Pancreas (tissue), 10 donors: Measurements from ENCODE around the gene SESN1. TPM values are rescaled to one million over a fixed set of nuclear protein-coding genes. Genes with fewer than 3 reads are reported as not detected.

Source experiments
- ATAC-seq, 4 donors: fragments of 200-7000 bp; cut with Tn5 transposase; one replicate each; pipeline versions ENCODE4 v1.8.0 to v1.9.1; 2020; ENCODE audit warnings: mild to moderate bottlenecking in 4 of 4, moderate library complexity in 4 of 4
- DNase-seq, 6 donors: peaks; one replicate each; pipeline ENCODE4 v3.0.0-alpha.2; 2020
- FAIRE-seq: peaks from 2 replicates; lab custom pipeline; 2012; peaks lifted over from hg19 to GRCh38; lab: Jason Lieb, UNC
- H3K27ac ChIP-seq, 4 donors: fragments of 200-600 bp; sonication (generic); 1 replicate in 3 of 4; 2 replicates in 1 of 4; pipeline versions ENCODE4 v1.5.0 to v1.8.0; 2020
- H3K27me3 ChIP-seq, 4 donors: fragments of 200-600 bp; one replicate each; pipeline ENCODE4 v1.8.0; 2021
- H3K36me3 ChIP-seq, 3 donors: fragments of 200-600 bp; sonication (generic) in 1 of 3; one replicate each; pipeline versions ENCODE4 v1.5.0 to v1.8.0; 2020 to 2021
- H3K4me1 ChIP-seq, 3 donors: fragments of 200-600 bp; one replicate each; pipeline ENCODE4 v1.8.0; 2021
- H3K4me3 ChIP-seq, 4 donors: fragments of 200-600 bp; sonication (generic) in 2 of 4; one replicate each; pipeline versions ENCODE4 v1.5.0 to v1.8.0; 2020 to 2021
- H3K9me3 ChIP-seq, 4 donors: fragments of 200-600 bp; one replicate each; pipeline ENCODE4 v1.8.0; 2021
- WGBS, 2 donors: extraction: QIAGEN DNeasy Blood & Tissue Kit; methylation state at CpG; one replicate each; pipeline ENCODE4 v1.1.7; 2013; 5-methylcytosine and 5-hydroxymethylcytosine counted together
- intact Hi-C, 3 donors: fragments of 100-400 bp; cut with DNase I; formaldehyde crosslinking; loops; one replicate each; pipeline versions ENCODE4 v1.11.1 to v1.14.2; 2022
- polyA plus RNA-seq, 2 donors: library from polyadenylated mRNA; stranded (reverse); fragments of 200-250 nt; gene quantifications; one replicate each; pipeline ENCODE4 v1.2.3, GENCODE V29; 2013
- total RNA-seq, 6 donors: library from RNA; stranded (reverse); fragmentation: NEBNext Ultra II Directional in 4 of 6; extraction: Animal tissue kit (Norgen Biotek cat#: 25700) in 4 of 6; gene quantifications; one replicate each; pipeline versions ENCODE4 v1.2.1 to v1.2.4, GENCODE V29; 2021 to 2023
- TF ChIP-seq, protein P1 (sequence below), 4 donors: fragments of 200-600 bp; sonication (generic) in 3 of 4; IDR thresholded peaks; one replicate each; pipeline versions ENCODE4 v1.5.0 to v1.8.0; 2021; ENCODE audit warnings: antibody characterized with exemption in 4 of 4
- donor health status: healthy with polysubstance abuse.
- donor health status: DM: no; HTN: no; CAD: no; lungs with moderate emphysema.
- donor health status: DM: no; HTN: no; CAD: no.
- donor health status: control.
- donor health status: control.
- donor health status: Bipolar disorder and iron deficiency.
- donor health status: DM: yes; HTN: yes; CAD: no.
- donor health status: DM: no; HTN: no; CAD: no.
- donor health status: DM: no; HTN: no; CAD: no.
- donor health status: DM: yes; HTN: yes; CAD: no.

The SESN1 gene
- total and polyA plus RNA-seq, 8 donors: 8.5 to 22.4 (median 16.8) TPM

DNA sequence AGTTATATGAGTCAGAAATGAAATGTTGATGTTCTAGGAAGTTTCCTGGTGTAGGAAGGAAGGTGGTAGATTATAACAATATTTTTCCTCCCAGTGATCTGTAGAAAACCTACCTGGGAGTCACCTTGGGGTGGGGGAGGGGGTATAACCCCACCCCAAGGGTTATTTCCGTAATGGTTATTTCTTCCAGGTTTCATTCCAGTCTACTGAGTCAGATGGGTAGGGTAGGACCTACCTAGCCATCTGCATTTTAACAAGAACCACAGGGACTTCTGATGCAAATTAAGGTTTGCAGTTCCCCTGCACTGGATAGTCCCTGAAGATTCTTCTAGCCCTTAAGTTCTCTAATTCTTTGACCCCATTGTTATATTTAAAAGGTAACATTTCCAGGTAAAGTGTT lies 157.5 kb downstream of the SESN1 start:
- H3K27me3 ChIP-seq: no peaks in the 10 kb centered on the region
- DNase-seq (no peak), FAIRE-seq (no peak), ATAC-seq (no peak)
- H3K4me3 ChIP-seq: no peak overlapping the region
- no peaks in the 10 kb centered on the region for H3K36me3 ChIP-seq
- WGBS, 2 donors: 92 to 100% methylated on average over 1 of the region's 1 CpG
- intact Hi-C loops: no loop called here
- no peak overlapping the region for H3K27ac ChIP-seq
- H3K4me1 ChIP-seq: peaks cover 0 to 10% (median 9%) of the 10 kb centered on the region in 3 donors
- no peaks in the 10 kb centered on the region for H3K9me3 ChIP-seq
- TF ChIP-seq, protein P1, sequence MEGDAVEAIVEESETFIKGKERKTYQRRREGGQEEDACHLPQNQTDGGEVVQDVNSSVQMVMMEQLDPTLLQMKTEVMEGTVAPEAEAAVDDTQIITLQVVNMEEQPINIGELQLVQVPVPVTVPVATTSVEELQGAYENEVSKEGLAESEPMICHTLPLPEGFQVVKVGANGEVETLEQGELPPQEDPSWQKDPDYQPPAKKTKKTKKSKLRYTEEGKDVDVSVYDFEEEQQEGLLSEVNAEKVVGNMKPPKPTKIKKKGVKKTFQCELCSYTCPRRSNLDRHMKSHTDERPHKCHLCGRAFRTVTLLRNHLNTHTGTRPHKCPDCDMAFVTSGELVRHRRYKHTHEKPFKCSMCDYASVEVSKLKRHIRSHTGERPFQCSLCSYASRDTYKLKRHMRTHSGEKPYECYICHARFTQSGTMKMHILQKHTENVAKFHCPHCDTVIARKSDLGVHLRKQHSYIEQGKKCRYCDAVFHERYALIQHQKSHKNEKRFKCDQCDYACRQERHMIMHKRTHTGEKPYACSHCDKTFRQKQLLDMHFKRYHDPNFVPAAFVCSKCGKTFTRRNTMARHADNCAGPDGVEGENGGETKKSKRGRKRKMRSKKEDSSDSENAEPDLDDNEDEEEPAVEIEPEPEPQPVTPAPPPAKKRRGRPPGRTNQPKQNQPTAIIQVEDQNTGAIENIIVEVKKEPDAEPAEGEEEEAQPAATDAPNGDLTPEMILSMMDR (IDR thresholded peaks at IDR 0.05): no peak

Other genes starting within 250 kb of the SESN1 start
- 1 to 10 TPM; 2.3 to 4.1 (median 2.5) TPM for gene ARMC2, start 246.4 kb downstream of the SESN1 start, total RNA-seq
- gene ARMC2, start 246.4 kb downstream of the SESN1 start, polyA plus RNA-seq: 1 to 10 TPM; 1.4 to 2.5 TPM
- gene CEP57L1, start 661 bp upstream of the SESN1 start, total RNA-seq: 1 to 10 TPM; 3.7 to 7.0 (median 4.7) TPM
- 1 to 10 TPM; 3.8 to 4.3 TPM for gene CEP57L1, start 661 bp upstream of the SESN1 start, polyA plus RNA-seq